ENCODE results near the gene BPIFB2. TPM values are rescaled to one million over a fixed set of nuclear protein-coding genes. Genes with fewer than 3 reads are reported as not detected.

The BPIFB2 gene
- total and polyA plus RNA-seq, 2 donors (not counting 1 experiment from before 2014, with no cell fraction given) = not detected

DNA sequence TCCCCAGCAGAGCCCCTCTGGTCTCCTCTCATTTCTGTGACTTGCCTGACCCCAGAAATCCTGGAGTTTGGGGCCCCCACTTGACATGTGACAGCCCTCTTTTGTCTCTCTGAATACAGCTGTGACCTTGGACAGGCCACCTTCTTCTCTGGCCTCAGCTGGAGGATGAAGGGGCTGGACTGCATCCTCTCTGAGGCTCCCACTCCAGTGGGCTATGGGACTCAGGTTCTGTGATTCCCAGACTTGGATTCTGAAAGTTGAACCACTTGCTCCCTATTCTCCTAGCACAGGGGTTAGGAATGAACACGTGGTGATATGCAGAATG lies 55.3 kb downstream of the BPIFB2 start:
- no peaks in the 10 kb centered on the region for H3K27me3 ChIP-seq (ENCODE audit: control insufficient read depth, insufficient read depth, low read length)
- no peaks in the 10 kb centered on the region for H3K4me1 ChIP-seq (ENCODE audit: control insufficient read depth, extremely low read depth, insufficient read depth, low read length)
- no peak overlapping the region for H3K4me3 ChIP-seq (replicated peaks in 1 of 4; ENCODE audit: control extremely low read depth in 1 of 4, insufficient read depth in 1 of 4, low read depth in 3 of 4, low read length in 4 of 4)
- DNase-seq (ENCODE audit: low read depth in 2 of 2) = no peak
- no peaks in the 10 kb centered on the region for H3K79me2 ChIP-seq (ENCODE audit: control insufficient read depth, insufficient read depth, low read length)
- H3K4me2 ChIP-seq (ENCODE audit: extremely low read depth, insufficient read depth, low read length) = no peak overlapping the region
- H3K9me3 ChIP-seq (ENCODE audit: control insufficient read depth, insufficient read depth, low read depth, low read length) = no peaks in the 10 kb centered on the region
- H3K27ac ChIP-seq (ENCODE audit: insufficient read depth, low read length) = no peak overlapping the region
- H3K36me3 ChIP-seq (ENCODE audit: control insufficient read depth, insufficient read depth, low read length) = no peaks in the 10 kb centered on the region
- no peak overlapping the region for H3K9ac ChIP-seq (ENCODE audit: insufficient read depth, low read length)
- TF ChIP-seq, protein P1, sequence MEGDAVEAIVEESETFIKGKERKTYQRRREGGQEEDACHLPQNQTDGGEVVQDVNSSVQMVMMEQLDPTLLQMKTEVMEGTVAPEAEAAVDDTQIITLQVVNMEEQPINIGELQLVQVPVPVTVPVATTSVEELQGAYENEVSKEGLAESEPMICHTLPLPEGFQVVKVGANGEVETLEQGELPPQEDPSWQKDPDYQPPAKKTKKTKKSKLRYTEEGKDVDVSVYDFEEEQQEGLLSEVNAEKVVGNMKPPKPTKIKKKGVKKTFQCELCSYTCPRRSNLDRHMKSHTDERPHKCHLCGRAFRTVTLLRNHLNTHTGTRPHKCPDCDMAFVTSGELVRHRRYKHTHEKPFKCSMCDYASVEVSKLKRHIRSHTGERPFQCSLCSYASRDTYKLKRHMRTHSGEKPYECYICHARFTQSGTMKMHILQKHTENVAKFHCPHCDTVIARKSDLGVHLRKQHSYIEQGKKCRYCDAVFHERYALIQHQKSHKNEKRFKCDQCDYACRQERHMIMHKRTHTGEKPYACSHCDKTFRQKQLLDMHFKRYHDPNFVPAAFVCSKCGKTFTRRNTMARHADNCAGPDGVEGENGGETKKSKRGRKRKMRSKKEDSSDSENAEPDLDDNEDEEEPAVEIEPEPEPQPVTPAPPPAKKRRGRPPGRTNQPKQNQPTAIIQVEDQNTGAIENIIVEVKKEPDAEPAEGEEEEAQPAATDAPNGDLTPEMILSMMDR (conservative IDR thresholded peaks at IDR 0.05 in 1 of 2, IDR thresholded peaks at IDR 0.05 in 1 of 2; ENCODE audit: low read depth in 1 of 2, low read length in 2 of 2) = no peak
- TF ChIP-seq EZH2 (IDR thresholded peaks at IDR 0.05; ENCODE audit: low read length, missing control alignments) = no peak
- H4K20me1 ChIP-seq (ENCODE audit: control insufficient read depth, extremely low read depth, insufficient read depth, low read length) = no peaks in the 10 kb centered on the region
- H2AFZ ChIP-seq (ENCODE audit: low read length) = no peak overlapping the region

DNA sequence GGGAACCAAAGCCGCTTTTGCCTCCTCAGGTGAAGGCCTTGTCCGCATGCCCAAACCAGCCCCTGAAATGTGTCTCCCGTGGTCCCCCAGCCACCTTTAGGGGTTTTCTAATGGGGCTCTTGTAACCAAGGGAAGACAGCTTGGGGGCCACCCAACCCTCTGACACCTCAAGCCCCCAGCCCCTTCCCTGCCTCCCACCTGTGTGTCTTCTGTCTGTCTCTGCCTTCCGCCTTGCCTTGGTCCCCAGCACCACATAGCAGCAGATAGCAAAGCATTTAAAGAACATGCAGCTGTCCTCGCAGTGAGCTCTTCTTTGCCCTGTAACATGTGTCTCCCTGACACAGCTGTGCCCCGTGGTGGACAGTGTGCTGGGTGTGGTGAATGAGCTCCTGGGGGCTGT lies 55.8 kb downstream of the BPIFB2 start:
- no peaks in the 10 kb centered on the region for H4K20me1 ChIP-seq (ENCODE audit: control insufficient read depth, extremely low read depth, insufficient read depth, low read length)
- no peak overlapping the region for H3K4me2 ChIP-seq (ENCODE audit: extremely low read depth, insufficient read depth, low read length)
- H3K79me2 ChIP-seq (ENCODE audit: control insufficient read depth, insufficient read depth, low read length) = no peaks in the 10 kb centered on the region
- no peak for DNase-seq (ENCODE audit: low read depth in 2 of 2)
- no peak overlapping the region for H3K27ac ChIP-seq (ENCODE audit: insufficient read depth, low read length)
- no peak overlapping the region for H2AFZ ChIP-seq (ENCODE audit: low read length)
- H3K9ac ChIP-seq (ENCODE audit: insufficient read depth, low read length) = no peak overlapping the region
- no peaks in the 10 kb centered on the region for H3K4me1 ChIP-seq (ENCODE audit: control insufficient read depth, extremely low read depth, insufficient read depth, low read length)
- no peak for TF ChIP-seq EZH2 (IDR thresholded peaks at IDR 0.05; ENCODE audit: low read length, missing control alignments)
- TF ChIP-seq, protein P1 (conservative IDR thresholded peaks at IDR 0.05 in 1 of 2, IDR thresholded peaks at IDR 0.05 in 1 of 2; ENCODE audit: low read depth in 1 of 2, low read length in 2 of 2) = no peak
- H3K27me3 ChIP-seq (ENCODE audit: control insufficient read depth, insufficient read depth, low read length) = no peaks in the 10 kb centered on the region
- H3K9me3 ChIP-seq (ENCODE audit: control insufficient read depth, insufficient read depth, low read depth, low read length) = no peaks in the 10 kb centered on the region
- H3K36me3 ChIP-seq (ENCODE audit: control insufficient read depth, insufficient read depth, low read length) = no peaks in the 10 kb centered on the region
- H3K4me3 ChIP-seq (replicated peaks in 1 of 4; ENCODE audit: control extremely low read depth in 1 of 4, insufficient read depth in 1 of 4, low read depth in 3 of 4, low read length in 4 of 4) = no peak overlapping the region

DNA sequence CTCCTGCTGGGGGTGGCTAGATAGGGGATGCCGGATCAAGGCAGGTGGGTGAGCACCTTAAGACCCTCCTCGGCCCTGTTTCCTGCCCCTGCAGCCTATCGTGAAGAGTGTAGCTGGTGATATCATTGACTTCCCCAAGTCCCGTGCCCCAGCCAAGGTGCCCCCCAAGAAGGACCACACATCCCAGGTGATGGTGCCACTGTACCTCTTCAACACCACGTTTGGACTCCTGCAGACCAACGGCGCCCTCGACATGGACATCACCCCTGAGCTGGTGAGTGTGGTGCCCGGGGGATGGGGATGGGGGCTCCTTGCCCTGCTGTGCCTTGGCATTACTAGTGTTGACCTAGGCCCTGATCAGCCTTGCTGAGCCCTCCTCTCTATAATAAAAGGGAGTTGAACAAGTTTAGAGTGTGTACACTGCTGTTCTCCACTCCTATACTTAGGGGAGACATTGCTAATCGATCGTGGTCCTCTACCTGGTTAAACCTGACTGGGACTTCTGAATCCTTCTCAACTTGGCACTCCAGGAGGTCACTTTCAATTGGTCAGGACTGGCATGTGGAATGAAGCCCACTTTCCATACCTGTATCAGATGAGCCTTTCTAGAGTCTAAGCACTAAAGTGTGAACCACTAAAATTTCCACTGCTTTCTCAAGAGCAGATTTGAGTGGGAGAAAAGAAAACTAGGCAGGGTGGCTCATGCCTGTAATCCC lies 57.2 kb downstream of the BPIFB2 start:
- H3K27ac ChIP-seq (ENCODE audit: insufficient read depth, low read length) = no peak overlapping the region
- no peak overlapping the region for H3K9ac ChIP-seq (ENCODE audit: insufficient read depth, low read length)
- no peaks in the 10 kb centered on the region for H3K27me3 ChIP-seq (ENCODE audit: control insufficient read depth, insufficient read depth, low read length)
- no peak overlapping the region for H3K4me2 ChIP-seq (ENCODE audit: extremely low read depth, insufficient read depth, low read length)
- H3K4me1 ChIP-seq (ENCODE audit: control insufficient read depth, extremely low read depth, insufficient read depth, low read length) = no peaks in the 10 kb centered on the region
- H3K79me2 ChIP-seq (ENCODE audit: control insufficient read depth, insufficient read depth, low read length) = no peaks in the 10 kb centered on the region
- no peak overlapping the region for H2AFZ ChIP-seq (ENCODE audit: low read length)
- H3K9me3 ChIP-seq (ENCODE audit: control insufficient read depth, insufficient read depth, low read depth, low read length) = no peaks in the 10 kb centered on the region
- H3K36me3 ChIP-seq (ENCODE audit: control insufficient read depth, insufficient read depth, low read length) = no peaks in the 10 kb centered on the region
- TF ChIP-seq, protein P1 (conservative IDR thresholded peaks at IDR 0.05 in 1 of 2, IDR thresholded peaks at IDR 0.05 in 1 of 2; ENCODE audit: low read depth in 1 of 2, low read length in 2 of 2) = no peak
- TF ChIP-seq EZH2 (IDR thresholded peaks at IDR 0.05; ENCODE audit: low read length, missing control alignments) = no peak
- H3K4me3 ChIP-seq (replicated peaks in 1 of 4; ENCODE audit: control extremely low read depth in 1 of 4, insufficient read depth in 1 of 4, low read depth in 3 of 4, low read length in 4 of 4) = no peak overlapping the region
- DNase-seq (ENCODE audit: low read depth in 2 of 2) = no peak
- H4K20me1 ChIP-seq (ENCODE audit: control insufficient read depth, extremely low read depth, insufficient read depth, low read length) = no peaks in the 10 kb centered on the region

Measured in fibroblast of lung (primary cell).